Omental fat pad (tissue), 4 donors: ENCODE measurements around the gene ALKAL2. TPM values are rescaled to one million over a fixed set of nuclear protein-coding genes. Genes with fewer than 3 reads are reported as not detected.

Source experiments
- ATAC-seq: fragments of 150-250 bp; one replicate; pipeline ENCODE4 v1.9.1; 2016; ENCODE audit warnings: mild to moderate bottlenecking, moderate library complexity; ENCODE audit not compliant: low FRiP score
- DNase-seq: peaks from one replicate; pipeline ENCODE4 v3.0.0-alpha.2; 2019; ENCODE audit warnings: low spot score
- CTCF ChIP-seq, 3 donors: fragments of 450-650 bp; IDR thresholded peaks; one replicate each; pipeline ENCODE4 v1.5.1; 2016 to 2017; ENCODE audit warnings: antibody characterized with exemption in 3 of 3, mild to moderate bottlenecking in 3 of 3, moderate library complexity in 2 of 3
- total RNA-seq, 4 donors: library from RNA; depleted of rRNA; stranded (reverse); fragments of >200 nt; gene quantifications; one replicate each; pipeline ENCODE4 v1.1.0, GENCODE V29; 2016

Gene ALKAL2
- total RNA-seq, 4 donors from 2014 or later: 4.8 to 45.6 (median 17.0) TPM

DNA sequence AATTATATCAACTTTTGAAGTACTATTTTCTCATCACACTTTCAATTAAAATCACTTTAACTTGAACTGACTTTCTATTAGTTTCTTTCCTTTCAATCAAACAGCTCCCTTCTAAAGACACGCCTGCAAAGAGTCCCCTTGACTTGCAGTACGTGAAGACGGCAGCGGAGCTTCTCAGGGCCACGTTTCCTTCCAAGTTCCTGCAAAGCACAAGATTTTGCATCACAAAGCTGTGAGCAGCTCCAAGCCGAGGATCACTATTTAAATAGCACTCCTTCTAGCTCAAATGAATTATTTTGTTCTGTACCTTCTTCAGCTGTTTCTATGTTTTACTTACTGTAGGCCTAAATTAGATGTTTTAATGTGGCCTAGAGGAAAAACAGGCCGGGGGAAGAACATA lies 54.9 kb downstream of the ALKAL2 start:
- ATAC-seq (no peak), DNase-seq (no peak)
- no peak for TF ChIP-seq CTCF (IDR thresholded peaks at IDR 0.05)

DNA sequence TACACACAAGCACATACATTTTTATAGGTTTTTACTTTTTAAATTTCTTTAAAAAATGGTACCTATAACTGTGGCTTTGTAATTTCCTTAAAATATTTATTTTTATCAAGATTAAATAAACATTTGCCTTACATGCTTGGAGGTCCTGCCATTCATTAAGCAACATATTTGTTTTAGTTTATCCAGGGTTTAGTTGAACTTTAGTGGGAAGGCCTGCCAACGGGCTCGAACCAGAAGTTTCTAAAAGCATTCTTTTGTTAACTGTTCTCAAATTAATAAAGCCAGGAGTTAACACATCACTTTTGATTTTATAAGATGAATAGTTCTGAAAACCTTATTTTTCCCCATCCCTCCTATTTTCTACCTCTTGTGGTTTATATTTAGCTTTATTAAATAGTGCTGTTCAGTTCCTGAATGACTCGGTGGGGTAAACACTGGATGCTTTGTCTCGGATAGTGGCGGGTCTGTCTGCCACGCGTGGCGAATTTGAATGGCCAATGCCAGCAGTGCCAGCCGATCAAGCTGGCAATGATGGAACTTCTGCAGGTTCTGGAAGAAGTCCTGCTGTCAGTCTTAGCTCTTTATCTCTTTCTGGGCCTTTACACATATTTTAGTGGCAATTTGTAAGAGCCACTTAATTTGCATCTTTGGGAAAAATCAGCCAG lies 56.2 kb downstream of the ALKAL2 start:
- no peak for ATAC-seq
- DNase-seq: no peak
- no peak for TF ChIP-seq CTCF (IDR thresholded peaks at IDR 0.05)

Other genes starting within 250 kb of the ALKAL2 start
- gene FAM110C, start 241.6 kb downstream of the ALKAL2 start, total RNA-seq: 10 to 100 TPM in 2 of 4 donors, 1 to 10 TPM in 1, under 1 TPM in 1; 0.63 to 78.6 (median 18.0) TPM
- gene SH3YL1, start 24.1 kb downstream of the ALKAL2 start, total RNA-seq: 10 to 100 TPM; 23.9 to 41.9 (median 32.0) TPM
- gene ACP1, start 23.1 kb downstream of the ALKAL2 start, total RNA-seq: 10 to 100 TPM; 62.3 to 69.0 (median 65.3) TPM